8988T (cell line): ENCODE data around the gene PLIN5.
A peak's percentile ranks its signal among the peaks of the same experiment; 100 is the strongest.
"Not testable (repeated sequence)": the region's sequence is repeated elsewhere in the genome, so short reads cannot be mapped to it uniquely, and the experiment has no call there.

Experiments used
- DNase-seq: peaks from one replicate; pipeline ENCODE4 v3.0.0; 2011

PLIN5 gene

DNA sequence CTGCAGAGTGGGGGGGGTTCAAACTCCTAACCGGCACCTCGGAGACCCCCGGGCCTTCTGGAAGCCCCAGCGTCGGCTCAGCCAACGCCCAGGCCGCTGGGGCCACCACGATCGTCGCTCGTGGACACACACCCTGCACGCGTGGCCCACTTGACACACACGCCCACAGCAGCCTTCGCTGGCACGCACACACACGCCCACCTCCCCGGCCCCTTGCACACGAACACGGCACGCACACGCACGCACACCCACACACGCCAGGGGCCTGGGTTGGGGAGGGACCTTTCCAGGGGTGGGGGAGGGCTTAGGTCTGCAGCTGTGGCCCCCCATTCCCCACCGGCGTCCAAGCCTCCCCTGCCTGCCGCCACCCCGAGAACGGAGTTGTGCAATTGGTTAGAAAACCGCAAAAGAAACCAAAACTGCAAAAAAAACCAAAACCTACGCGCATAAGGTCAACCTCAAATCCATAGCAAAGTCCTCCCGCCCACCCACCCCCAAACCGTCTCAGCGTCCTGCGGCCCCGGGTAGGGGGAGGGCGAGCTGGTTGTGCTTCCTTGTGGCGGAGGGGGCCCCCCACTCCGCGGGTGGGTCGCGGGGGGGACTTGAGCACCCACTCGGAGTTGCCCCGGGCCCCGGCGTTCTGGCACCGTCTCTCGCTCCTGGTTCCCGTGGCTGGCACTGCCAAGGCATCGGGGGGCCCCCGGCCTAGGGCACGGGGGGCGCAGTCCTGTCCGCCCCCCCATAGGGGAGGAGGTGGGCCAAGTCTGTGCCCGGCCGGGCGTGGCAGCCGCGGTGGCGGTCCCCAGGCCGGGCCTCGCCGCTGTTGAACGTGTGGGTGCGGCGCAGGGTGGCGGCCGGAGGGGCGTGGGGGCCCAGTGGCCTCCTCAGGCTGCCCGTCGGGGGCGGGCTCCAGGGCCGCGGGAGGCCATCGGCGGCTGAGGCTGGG is 8.1 kb upstream of the PLIN5 start:
- no peak for DNase-seq

DNA sequence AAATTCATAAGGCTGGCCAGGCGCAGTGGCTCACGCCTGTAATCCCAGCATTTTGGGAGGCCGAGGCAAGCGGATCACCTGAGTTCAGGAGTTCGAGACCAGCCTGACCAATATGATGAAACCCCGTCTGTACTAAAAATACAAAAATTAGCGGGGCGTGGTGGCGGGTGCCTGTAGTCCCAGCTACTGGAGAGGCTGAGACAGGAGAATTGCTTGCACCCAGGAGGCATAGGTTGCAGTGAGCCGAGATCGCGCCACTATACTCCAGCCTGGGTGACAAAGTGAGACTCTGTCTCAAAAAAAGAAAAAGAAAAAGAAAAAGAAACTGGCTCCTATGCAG is 6.8 kb upstream of the PLIN5 start:
- DNase-seq, result not testable (repeated sequence)

DNA sequence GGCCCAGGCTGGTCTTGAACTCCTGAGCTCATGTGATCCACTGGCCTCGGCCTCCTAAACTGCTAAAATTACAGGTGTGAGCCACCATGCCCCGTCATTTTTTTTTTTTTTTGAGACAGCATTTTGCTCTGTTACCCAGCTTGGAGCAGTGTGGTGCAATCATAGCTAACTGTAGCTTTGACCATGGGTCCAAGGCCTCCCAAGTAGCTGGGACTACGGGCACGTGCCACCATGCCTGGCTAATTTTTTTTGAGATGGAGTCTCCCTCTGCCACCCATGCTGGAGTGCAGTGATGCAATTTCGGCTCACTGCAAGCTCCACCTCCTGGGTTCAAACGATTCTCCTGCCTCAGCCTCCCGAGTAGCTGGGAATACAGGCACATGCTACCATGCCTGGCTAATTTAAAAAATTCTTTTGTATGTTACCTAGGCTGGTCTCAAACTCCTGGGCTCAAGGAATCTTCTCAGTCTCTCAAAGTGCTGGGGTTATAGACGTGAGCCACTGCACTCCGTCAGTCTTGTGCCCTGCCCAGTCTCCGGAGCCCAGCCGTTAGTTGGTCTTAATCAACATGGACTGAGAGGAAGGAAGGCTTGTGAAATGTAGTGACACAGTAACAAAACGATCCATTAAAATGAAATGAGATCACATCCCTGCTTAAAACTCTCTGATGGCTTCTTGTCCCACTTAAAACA is 6.2 kb upstream of the PLIN5 start:
- DNase-seq, result no peak

GRCh38 chr19:4539693-4540581 is 4.9 kb upstream of the PLIN5 start, which contains the start of gene LRG1:
Gene LRG1 (minus strand): TSS chr19:4540036. CDS start chr19:4540013, 23 bp downstream.
- DNase-seq, result no peak

- DNase-seq, result no peak
These were observed 4.2 kb upstream of the PLIN5 start for GRCh38 chr19:4539169-4539692.

DNA sequence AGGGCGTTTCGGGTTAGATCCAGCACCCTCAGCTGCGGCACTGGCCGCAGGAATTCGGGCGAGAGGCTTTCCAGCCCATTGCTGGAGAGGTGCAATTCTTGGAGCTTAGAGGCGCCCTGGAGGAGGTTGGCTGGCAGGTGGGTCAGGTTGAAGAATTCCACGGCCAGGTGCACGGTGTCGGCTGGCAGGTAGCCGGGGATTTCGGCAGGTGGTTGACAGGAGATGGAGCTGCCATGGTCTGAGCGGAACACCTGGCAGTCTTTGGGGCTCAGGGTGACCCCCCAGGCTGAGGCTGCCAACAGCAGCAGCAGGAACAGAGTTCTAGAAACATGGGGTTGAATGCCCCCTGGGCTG is 3.6 kb upstream of the PLIN5 start:
- DNase-seq, result no peak

DNA sequence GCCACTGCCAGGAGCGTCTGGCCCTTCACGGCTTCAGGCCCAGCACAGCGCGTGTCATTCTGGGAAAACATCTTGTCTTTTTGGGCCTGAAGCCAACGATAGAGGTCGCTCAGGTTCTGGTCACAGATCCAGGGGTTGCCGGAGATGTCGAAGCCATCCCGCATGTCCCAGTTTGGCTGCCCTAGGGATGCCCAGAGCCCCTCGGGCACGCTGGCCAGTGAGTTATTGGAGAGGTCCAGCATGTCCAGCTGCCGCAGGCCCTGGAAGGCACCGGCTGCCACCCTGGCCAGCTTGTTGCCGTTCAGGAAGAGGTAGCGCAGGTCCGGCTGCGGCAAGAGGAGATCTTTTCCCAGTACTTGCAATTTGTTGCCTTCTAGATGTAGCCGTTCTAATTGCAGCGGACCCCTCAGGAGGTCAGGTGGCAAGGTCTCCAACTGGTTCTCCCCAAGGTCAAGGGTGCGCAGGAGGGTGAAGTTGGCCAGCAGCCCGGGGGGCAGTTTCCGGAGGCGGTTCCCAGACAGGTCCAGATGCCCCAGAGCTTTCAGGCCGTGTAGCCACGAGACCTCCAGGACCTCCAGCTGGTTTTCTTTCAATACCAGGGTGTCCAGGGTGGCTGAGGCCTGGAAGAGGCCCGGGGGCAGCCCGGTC is 3.1 kb upstream of the PLIN5 start:
- no peak for DNase-seq

- DNase-seq, result no peak
These were observed 1.8 kb upstream of the PLIN5 start for GRCh38 chr19:4536798-4537197.

DNA sequence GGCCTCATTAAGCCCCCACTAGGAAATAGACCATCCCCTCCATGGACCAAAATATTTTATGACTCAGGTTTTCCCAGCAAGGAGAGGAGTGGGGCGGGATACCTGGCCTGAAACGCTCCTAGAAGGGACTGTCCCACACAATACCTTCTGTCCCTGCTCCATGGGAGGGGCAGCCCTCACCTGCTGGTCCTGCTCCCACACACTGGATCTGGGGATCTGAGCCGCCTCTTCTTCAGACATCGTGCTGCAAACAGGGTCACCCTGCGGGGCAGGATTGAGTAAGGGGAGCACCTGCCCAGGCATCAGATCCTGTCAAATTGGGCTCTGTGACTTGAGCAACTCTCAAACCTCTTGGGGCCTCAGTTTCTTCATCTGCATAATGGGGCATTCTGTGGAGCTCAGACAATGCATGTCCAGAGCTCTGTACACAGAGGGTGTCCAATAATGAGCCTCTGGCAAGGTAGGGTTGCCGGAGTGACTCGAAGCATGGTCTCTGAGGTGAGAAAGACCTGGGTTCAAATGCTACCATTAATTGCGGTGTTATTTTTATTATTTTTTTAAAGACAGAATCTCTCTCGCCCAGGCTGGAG is 1.1 kb downstream of the PLIN5 start:
- DNase-seq, result no peak

GRCh38 chr19:4533334-4533733 is 1.7 kb downstream of the PLIN5 start:
- DNase-seq, result no peak

DNA sequence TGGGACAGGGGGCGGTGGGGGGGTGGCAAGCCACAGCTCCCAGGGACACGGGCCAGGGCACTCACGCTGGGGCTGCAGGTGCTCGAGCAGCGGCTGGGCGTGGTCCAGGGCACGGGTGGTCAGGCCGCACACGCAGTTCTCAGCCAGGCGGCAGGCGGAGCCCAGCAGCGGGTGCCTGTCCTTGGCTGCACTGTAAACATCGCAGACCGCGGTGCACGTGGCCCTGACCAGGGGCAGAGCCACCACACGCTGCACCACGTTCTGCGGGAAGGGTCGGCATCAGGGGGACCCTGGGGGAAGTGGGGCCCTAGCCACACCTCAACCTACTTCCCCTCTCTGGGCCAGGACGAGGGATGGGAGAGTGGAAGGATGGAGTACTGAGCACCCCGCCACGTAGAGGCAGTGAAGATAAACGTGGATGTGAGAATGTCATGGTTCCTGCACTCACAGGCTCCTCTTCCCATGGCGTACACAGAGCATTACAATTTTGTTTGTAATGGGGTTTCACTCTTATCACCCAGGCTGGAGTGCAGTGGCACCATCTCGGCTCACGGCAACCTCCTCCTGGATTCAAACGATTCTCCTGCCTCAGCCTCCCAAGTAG is 3.4 kb downstream of the PLIN5 start:
- DNase-seq, result no peak

GRCh38 chr19:4529924-4530522 is 5.0 kb downstream of the PLIN5 start:
- DNase-seq, result no peak

- DNase-seq, result no peak
These were observed 6.2 kb downstream of the PLIN5 start for GRCh38 chr19:4528843-4529242.

DNA sequence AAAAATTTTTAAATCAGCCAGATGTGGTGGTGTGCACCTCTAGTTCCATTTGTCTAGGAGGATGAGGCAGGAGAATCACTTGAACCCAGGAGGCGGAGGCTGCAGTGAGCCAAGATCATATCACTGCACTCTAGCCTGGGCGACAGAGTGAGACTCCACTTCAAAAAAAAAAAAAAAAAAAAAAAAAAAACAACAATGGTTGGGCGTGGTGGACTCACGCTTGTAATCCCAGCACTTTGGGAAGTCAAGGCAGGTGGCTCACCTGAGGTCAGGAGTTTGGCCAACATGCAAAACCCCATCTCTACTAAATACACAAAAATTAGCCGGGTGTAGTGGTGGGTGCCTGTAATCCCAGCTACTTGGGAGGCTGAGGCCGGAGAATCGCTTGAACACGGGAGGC is 7.6 kb downstream of the PLIN5 start:
- not testable (repeated sequence) for DNase-seq

- no peak for DNase-seq
These were observed 9.4 kb downstream of the PLIN5 start for GRCh38 chr19:4525563-4526002.

DNA sequence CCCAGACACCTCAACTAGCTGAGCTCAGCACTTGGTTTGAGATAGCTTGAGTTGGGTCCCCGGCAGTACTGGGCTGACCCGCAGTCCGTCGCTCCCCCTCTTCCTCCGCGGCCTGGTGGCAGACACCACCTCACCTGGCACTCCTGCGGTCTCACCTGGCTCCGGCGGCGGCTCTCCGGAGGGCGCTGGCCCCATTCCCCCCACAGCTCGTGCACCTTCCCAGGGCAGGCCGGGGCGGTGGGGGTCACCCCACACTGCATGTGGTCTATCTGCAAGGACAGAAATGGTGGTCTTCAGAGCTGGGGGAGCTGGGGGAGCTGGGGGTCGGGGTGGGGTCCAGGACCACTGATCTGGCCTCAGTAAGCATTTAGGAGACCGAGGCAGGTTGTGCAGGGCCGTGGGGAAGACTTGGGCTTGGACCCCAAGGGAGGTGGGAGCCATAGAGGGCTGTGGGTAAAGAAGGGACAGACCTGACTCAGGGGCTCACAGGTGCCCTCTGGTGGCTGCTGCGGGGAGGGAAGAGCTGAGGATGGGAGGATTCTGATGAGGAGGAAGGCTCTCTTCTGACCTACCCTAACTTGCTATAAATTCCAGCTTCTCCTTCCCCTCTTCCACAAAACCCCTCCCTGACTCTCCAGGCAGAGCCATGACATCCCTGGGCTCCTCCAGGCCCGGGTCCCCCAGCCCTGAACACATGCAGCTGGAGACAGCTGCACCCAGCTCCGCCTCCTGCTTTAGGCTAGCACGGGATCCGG is 10.0 kb downstream of the PLIN5 start:
- peak; percentile 78 for DNase-seq

DNA sequence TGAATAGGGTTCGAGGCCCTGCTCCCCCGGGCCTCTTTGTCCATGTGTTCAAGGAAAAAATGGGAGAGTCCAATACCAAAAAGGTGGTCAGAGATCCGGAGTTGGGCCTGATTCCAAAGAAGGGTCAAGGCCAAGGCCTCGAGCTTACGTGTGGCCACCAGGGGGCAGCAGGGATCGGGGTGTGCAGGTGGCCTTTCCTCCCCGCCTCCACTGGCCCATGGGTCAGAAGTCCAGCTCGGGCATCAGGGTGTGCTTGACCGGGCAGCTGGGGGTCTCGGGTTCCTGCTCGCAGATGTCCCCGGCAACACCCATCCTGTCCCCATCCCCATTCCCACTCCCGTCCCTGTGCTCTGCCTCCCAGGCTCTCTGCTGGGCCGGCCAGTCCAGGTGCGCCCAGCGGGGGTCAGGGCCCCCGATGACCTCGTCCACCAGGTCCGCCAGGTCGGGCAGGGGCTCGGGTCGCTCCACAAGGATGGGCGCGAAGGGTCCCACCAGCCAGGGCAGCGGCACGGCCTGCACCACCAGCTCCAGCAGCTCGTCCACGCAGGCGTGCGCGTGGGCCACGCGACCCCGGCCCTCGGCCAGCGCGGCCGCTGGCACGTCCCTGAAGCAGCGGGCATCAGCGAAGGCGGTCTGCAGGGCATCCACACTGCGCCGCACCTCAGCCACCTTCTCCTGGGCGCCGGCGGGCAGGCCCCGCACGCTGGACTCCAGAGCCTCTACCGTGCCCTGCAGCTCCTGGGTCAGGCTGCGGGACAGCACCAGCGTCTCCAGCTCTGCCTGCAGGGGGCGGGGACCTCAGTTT is 11.5 kb downstream of the PLIN5 start:
- DNase-seq, result peak; percentile 64

DNA sequence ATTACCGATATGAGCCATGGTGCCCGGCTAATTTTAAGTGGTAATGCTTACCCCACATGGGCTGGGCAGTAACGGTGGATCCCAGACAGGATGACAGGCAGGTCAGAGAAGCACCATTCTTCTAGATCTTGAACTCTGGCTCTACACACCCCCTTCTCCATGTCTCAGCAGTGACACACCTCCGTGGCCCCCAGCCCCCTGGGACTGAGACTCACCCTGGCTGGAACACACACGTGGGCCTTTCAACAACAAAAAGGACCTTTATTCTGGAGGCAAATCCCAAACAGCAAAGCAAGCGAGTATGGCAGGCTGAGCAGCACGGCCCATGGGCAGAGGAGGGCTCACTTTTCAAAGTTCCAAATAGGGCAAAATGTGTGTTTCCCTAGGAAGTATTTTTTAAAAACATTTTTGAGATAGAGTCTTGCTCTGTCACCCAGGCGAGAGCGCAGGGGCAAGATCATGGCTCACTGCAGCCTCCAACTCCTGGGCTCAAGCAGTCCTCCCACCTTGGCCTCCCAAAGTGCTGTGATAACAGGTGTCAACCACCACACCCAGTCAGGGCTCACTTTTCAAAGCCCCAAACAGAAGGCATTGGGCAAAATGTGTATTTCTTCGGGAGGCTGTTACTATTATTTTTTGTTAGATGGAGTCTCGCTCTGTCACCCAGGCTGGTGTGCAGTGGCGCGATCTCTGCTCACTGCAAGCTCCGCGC is 12.6 kb downstream of the PLIN5 start:
- no peak for DNase-seq

GRCh38 chr19:4521888-4522242 is 13.2 kb downstream of the PLIN5 start:
- no peak for DNase-seq
